Hepatocyte (in vitro differentiated cells): ENCODE data around the gene ZNF283.
"Not testable (repeated sequence)": the region's sequence is repeated elsewhere in the genome, so short reads cannot be mapped to it uniquely, and the experiment has no call there.

Experiments
- EZH2 ChIP-seq: fragments of 200-600 bp; sonication (generic); IDR thresholded peaks from 2 replicates; pipeline ENCODE4 v1.6.1; 2016; ENCODE audit warnings: antibody characterized with exemption, mild to moderate bottlenecking, borderline replicate concordance
- TF ChIP-seq, protein P1 (sequence below): fragments of 200-600 bp; sonication (generic); IDR thresholded peaks from 2 replicates; pipeline ENCODE4 v1.5.1; 2016; ENCODE audit warnings: antibody characterized with exemption, mild to moderate bottlenecking; ENCODE audit not compliant: poor library complexity

GRCh38 chr19:43817454-43817853, 9.7 kb upstream of the ZNF283 start:
- TF ChIP-seq, protein P1, sequence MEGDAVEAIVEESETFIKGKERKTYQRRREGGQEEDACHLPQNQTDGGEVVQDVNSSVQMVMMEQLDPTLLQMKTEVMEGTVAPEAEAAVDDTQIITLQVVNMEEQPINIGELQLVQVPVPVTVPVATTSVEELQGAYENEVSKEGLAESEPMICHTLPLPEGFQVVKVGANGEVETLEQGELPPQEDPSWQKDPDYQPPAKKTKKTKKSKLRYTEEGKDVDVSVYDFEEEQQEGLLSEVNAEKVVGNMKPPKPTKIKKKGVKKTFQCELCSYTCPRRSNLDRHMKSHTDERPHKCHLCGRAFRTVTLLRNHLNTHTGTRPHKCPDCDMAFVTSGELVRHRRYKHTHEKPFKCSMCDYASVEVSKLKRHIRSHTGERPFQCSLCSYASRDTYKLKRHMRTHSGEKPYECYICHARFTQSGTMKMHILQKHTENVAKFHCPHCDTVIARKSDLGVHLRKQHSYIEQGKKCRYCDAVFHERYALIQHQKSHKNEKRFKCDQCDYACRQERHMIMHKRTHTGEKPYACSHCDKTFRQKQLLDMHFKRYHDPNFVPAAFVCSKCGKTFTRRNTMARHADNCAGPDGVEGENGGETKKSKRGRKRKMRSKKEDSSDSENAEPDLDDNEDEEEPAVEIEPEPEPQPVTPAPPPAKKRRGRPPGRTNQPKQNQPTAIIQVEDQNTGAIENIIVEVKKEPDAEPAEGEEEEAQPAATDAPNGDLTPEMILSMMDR = not testable (repeated sequence)
- TF ChIP-seq EZH2 = not testable (repeated sequence)
